ENCODE measurements around the gene IGF2BP3.

Gene IGF2BP3

DNA sequence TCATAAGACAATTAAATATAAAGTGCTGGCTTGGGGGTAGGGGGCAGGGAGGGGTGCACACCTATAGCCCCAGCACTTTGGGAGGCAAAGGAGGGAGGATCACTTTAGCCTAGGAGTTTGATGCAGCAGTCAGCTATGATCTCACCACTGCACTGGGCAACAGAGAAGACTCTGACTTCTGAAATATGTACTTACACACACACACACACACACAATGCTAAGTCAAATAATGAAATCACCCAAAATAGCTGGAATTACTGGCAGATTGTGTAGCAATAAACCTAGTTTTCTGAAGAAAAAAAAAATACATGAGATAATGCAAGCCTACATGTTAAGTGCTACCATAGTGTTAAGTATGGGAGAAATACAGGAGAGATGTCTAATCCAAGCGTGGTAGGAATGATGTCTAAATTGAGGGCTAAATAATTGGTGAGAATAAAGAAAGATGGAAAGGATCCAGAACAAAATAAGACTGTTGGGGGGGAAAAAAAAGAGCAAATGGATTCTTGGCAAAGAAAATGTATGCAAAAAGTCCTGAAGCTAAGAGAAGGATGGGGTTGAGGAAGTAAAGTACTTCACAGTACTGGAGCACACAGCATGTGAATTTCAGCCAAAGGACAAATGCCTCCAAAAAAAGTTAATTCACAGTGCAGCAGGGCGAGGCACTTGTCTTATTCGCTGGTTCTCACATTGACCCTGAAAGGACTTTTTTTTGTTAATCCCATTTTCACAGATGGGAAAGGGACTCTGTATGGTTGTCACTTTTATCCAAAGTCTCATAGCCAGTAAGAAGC is 73.9 kb downstream of the IGF2BP3 start:
- peak; percentile 90 to 91 for DNase-seq (ENCODE audit: low read depth in 2 of 2)

DNA sequence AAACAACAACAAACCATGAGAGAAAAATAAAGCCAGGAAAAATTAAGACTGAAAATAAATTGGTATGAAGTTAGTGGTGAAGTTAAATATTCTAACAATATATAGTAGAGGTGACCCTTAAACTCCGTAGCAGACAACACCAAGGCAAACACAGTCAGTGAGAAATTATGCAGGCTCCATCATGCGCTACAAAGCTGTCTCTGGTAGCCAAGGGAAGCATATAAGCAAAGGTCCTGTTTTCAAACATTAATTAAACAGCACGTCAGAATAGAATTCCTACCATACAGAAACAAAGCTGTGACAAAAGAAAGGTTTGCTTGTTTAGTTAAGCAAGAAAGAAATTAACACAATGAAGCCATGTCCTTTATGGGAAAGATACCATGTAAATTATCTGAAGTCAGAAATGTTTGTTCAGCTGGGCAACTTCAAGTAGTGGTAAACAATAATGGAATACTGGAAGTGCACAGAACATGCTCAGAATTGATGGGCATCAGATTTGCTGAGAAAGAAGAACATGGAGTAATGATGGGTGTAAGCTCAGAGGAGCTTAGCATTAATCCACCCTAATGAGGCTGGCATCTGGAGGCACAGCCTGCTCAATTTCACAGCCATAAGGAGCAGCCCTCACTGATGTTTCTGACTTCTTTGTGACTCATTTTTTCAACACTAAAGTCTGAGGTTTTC is 75.7 kb downstream of the IGF2BP3 start:
- DNase-seq (ENCODE audit: low read depth in 2 of 2): peak in 1 of 2 donors; percentile 20
- H3K4me3 ChIP-seq (replicated peaks in 1 of 2; ENCODE audit: low read depth in 2 of 2, low read length in 2 of 2): no peak overlapping the region
- TF ChIP-seq, protein P1, sequence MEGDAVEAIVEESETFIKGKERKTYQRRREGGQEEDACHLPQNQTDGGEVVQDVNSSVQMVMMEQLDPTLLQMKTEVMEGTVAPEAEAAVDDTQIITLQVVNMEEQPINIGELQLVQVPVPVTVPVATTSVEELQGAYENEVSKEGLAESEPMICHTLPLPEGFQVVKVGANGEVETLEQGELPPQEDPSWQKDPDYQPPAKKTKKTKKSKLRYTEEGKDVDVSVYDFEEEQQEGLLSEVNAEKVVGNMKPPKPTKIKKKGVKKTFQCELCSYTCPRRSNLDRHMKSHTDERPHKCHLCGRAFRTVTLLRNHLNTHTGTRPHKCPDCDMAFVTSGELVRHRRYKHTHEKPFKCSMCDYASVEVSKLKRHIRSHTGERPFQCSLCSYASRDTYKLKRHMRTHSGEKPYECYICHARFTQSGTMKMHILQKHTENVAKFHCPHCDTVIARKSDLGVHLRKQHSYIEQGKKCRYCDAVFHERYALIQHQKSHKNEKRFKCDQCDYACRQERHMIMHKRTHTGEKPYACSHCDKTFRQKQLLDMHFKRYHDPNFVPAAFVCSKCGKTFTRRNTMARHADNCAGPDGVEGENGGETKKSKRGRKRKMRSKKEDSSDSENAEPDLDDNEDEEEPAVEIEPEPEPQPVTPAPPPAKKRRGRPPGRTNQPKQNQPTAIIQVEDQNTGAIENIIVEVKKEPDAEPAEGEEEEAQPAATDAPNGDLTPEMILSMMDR (IDR thresholded peaks at IDR 0.05; ENCODE audit: low read depth, low read length): no peak

More for the DNA sequence above, 73.9 kb downstream of the IGF2BP3 start:
- H3K4me3 ChIP-seq (replicated peaks in 1 of 2; ENCODE audit: low read depth in 2 of 2, low read length in 2 of 2): no peak overlapping the region
- TF ChIP-seq, protein P1 (IDR thresholded peaks at IDR 0.05; ENCODE audit: low read depth, low read length): no peak

DNA sequence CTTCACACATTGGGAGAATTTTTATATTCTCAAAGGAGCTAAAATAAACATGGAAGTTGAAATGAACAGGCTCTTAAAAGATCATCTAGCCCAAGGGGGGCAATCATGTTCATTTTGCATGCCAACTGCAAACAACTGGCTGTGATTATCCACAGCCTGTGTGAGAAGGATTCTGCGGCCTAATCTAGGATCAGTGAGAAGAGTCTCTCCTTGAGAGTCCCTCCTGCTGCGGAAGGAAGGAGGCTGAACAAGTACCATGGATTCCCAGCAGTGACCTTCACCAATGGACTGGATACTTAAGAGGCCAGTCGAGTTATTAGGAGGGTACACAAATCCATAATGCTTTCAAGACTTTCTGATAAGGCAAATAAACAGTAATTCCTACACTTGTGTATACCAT is 76.7 kb downstream of the IGF2BP3 start:
- no peak for DNase-seq (ENCODE audit: low read depth in 2 of 2)
- TF ChIP-seq, protein P1 (IDR thresholded peaks at IDR 0.05; ENCODE audit: low read depth, low read length): no peak
- H3K4me3 ChIP-seq (replicated peaks in 1 of 2; ENCODE audit: low read depth in 2 of 2, low read length in 2 of 2): no peak overlapping the region

- DNase-seq (ENCODE audit: low read depth in 2 of 2): no peak
- TF ChIP-seq, protein P1 (IDR thresholded peaks at IDR 0.05; ENCODE audit: low read depth, low read length): no peak
- no peak overlapping the region for H3K4me3 ChIP-seq (replicated peaks in 1 of 2; ENCODE audit: low read depth in 2 of 2, low read length in 2 of 2)
Measured at GRCh38 chr7:23389701-23390100, 80.6 kb downstream of the IGF2BP3 start.

DNA sequence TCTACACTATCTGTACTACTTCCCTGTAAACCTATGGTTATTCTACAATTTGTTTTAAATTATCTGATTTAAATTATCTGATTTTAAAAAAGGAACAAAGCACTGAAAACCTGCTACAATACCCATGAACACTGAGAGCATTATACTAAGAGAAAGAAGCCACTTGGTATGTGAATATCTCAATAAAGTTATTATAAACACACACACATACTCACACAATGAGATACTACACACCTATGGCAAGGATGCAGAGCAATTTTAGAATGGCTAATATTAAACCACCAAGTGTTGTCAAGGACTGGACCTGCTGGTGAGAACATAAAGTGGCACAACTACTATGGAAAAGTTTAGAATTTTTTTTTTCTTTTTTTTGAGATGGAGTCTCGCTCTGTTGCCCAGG is 82.7 kb downstream of the IGF2BP3 start:
- no peak for DNase-seq (ENCODE audit: low read depth in 2 of 2)
- TF ChIP-seq, protein P1 (IDR thresholded peaks at IDR 0.05; ENCODE audit: low read depth, low read length): no peak
- H3K4me3 ChIP-seq (replicated peaks in 1 of 2; ENCODE audit: low read depth in 2 of 2, low read length in 2 of 2): no peak overlapping the region

DNA sequence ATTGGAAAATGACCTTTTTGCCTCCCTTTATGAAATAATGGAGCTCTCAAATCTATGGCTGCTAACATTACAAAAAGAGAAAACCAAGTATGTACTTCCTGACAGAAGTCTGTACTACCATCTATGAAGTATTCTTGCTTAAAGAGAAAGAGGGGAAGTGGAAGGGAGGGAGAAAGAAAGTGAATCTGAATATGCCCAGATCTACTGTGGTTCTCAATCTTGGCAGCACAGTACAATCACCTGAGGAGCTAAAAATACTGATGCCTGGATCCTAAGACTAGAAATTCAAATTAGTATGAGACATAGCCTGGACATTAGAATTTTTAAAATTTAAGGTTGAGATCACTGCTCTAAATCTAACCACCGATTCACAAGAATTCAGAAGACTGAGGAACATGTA is 85.2 kb downstream of the IGF2BP3 start:
- TF ChIP-seq, protein P1 (IDR thresholded peaks at IDR 0.05; ENCODE audit: low read depth, low read length): no peak
- H3K4me3 ChIP-seq (replicated peaks in 1 of 2; ENCODE audit: low read depth in 2 of 2, low read length in 2 of 2): no peak overlapping the region
- DNase-seq (ENCODE audit: low read depth in 2 of 2): no peak
